ENCODE results near the gene TRDMT1.
A peak's percentile ranks its signal among the peaks of the same experiment; 100 is the strongest.

Gene TRDMT1

DNA sequence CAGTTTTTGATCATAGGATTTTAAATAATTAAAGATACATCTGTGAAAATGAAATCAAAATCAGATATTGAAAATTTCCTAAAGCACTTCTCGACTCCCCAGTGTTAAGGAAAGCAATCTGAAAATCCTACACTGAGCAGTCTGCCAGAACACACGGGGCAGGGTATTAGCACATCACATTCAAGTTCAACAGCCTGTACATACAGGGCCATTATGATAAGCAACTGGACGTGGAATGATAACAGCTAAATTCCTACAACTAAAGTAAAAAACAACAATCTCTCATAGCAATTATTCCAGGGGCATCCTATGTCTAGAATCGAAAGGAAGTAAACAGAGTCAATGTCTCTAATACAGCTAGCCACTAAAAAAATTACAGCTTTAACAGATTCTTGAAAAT is 31.7 kb downstream of the TRDMT1 start:
- no peak for DNase-seq

DNA sequence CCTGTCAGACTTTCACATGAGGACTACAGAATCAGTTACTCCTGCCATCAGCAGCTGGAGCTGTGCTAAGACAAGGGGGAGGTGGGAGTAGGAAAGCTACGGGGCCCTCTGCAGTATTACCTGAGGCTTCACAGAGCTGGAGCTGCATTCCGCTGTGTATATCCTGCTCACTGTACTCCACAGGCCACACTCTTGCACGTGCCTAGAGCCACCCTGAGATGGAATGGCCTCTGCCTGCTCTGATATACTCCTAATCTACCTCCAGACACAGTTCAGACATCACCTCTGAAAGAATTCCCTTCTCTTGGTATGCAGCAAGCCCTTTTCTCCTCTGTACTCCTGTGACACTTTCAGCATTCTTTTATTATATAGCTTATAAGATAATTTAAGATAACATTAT is 34.8 kb downstream of the TRDMT1 start:
- no peak for DNase-seq

DNA sequence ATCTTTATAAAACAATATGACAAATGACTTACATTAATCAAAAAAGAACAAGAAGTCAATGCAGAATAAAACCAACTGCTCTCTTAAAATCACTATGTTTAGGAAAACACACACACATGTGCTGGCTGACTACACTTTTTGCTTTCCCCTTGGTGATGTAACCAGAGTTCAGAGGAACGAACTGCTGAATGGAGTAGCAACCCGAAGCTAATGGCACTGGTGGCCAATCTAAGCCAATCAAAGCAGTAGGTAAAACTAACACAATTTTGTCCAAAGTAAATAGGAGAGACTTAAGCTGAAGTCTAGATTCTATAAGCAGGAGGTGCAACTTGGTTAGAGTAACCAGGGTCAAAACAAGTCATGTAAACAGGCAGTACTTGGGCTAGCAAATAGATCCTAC is 38.6 kb downstream of the TRDMT1 start:
- DNase-seq: no peak

DNA sequence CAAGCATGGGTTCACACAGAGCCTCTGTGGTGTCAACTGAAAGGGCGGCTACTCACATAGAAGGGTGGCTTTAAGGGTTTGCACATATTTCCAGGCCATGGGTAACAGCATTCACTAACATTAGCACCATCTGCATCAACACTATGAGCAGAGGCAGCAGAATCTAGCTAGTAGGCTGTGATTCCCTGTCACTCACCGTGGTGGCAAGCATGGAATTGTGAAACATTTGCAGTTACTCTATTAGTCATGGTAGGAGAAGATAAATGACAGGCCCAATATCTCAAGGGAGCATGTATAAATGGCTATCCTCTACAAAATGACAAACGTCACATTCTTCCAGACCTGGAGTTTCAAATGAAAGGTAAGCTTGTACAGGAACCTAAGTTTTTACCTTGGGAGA is 39.7 kb downstream of the TRDMT1 start:
- no peak for DNase-seq

DNA sequence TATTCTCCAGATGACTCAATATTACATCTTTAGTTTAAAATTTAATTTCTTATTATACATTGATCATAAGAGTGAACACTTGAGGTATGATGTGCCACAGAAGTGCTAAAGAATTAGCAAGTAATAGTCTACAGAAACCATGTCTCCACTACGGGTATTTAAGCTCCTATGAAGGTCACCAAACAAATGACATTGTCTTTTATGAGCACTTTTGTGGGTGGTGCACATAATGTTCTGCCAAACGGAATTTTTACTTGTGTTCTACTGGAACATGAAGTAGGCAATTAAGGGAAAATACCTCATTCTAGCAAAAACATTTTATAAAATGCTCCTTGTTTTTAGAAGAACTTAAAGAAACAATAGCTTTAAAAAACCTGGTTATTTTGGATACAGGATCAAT is 44.4 kb downstream of the TRDMT1 start:
- DNase-seq: no peak

DNA sequence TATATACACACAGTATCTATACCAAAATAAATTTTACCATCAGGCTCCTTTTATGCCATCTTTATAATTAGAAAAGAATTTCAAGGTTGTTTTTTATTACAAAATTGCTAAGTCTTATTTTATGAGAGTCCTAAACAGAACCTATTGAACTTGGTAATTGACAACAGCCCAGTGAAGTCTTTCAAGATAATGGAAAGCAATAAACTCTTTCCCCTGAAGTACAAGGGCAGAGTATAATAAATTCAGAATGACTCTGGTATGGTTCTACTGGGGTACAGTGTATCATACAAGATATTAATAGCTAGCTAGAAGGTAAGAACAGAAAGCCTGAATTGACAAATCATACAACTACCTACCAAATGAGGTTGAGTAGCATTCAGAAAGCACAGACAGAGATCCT is 45.6 kb downstream of the TRDMT1 start:
- no peak for DNase-seq

DNA sequence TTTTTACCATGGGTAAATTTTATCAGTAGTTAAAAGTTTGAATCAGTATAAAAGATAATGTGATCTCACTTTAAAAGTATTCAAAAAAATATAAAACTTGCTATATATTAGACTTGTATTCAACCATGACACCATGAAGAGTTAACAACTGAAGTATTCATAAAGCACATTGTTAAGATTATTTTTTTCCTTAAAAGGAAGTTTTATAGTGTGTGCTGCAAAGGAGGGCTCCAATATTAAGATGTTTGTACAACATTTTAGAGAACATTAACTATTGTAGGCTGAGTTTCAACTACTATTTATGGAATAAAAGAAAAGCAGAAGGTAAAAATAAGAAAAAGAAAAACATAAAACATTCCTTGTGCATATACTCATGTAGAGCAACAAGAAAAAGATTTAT is 47.4 kb downstream of the TRDMT1 start:
- no peak for DNase-seq

DNA sequence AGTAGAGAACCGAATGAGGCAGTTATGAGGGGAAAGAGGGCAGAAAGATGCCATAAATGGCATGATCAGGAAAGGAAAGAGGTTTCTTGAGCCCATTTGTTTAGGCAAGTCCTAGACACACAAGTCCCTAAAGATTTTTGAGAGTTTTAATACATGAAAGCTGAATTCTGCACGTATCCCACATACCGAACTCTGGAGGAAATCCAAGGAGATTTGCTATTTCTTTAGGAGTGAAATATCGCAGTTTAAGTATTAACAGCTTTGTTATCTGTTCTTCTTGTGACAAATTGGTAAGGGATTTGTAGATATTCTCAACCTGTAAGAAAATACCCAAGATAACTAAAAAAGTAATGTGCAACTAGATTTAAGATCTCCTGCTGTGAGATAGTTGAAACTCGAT is 48.2 kb downstream of the TRDMT1 start:
- no peak for DNase-seq

DNA sequence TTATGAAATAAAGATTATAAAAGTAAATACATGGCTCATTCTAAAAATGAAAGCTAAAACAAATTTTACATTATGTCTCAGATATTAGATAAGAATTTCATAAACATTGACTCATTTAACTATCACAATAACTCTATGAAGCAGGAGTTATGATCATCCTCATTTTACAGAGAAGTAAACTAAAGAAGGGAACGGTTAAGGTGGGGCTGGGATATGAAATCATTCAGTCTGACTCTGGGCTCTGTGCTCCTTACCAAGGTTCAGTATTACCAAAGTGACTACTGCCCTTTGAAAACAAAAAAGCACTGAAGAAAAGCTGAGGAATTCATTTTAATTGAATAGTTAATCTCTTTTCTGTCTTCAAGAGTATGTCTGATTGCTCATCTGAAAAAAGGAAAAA is 49.8 kb downstream of the TRDMT1 start:
- no peak for DNase-seq

DNA sequence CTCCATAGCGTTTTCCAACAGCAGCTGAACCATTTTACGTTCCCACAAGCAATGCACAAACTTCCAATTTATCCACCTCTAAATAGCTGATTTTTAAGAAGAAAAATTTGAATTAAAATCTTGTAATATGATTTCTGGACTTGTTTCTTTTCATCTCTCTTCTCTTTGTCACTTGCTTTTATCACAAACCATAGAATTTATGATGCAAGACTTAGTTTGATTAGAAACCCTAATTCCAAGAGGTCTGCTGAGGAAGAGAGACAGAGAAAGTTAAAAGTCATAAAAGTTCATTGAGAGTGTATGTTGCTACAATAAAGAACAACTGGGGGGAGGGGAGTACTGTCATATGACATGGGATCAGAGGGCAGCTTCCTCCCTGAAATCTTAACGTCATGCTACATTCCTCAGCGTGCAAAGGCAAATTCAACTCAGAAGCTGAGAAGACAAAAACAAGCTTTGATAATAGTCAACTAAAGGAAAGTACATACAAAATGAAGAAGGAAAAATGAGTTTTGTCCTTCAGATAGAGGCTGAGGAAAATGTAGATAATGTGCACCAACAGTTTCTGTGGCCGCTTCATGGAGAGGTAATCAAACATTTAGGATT is 53.5 kb downstream of the TRDMT1 start:
- no peak for DNase-seq

DNA sequence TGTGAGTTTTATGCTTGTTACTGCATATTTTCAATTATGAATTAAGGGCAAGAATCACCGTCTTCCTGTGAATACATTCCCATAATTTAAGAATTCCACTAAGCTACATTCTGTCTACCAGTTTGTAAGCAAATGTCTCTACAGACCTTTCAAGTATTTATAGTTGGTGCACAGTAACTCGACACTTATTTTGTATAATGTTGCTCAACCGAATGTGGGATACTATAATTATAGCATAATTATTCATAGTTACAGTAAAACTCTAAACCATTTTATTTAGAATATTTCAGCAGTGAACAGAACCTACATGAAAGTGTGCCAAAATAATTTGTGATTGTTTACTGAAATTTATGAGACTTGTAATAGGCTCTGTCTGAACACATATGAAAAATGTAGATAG is 54.6 kb downstream of the TRDMT1 start:
- DNase-seq: no peak

DNA sequence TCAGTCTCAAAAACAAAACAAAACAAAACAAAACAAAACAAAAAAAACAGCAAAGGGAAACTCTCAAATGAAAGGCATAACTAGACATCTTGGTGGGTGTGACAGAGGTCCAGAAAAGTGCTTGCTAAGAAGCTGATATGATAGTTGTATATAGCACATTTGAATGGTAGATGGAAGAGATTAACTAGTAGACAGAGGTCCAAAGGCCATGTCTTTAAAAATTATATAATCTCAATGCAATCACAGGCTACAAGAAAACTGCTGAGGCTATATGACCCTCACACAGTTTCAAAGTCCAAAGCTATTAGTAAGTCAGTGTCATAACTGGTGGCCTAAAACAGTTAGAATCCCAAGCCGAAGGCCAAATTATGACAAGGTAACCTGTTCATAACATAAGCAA is 56.2 kb downstream of the TRDMT1 start:
- DNase-seq: no peak

DNA sequence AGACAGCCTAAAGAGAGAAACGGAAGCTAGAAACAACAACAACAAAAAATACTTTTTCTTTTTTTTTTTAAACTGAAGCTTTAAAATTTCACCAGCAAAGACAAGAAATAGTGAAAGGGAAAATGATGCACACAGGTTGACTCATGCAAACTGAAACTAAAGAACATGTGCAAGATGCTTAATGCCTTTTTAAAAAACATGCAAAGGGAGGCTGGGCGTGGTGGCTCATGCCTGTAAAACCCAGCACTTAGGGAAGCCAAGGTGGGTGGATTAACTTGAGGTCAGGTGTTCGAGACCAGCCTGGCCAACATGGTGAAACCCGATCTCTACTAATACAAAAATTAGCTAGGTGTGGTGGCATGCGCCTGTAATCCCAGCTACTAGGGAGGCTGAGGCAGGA is 56.7 kb downstream of the TRDMT1 start:
- peak; percentile 74 for DNase-seq

DNA sequence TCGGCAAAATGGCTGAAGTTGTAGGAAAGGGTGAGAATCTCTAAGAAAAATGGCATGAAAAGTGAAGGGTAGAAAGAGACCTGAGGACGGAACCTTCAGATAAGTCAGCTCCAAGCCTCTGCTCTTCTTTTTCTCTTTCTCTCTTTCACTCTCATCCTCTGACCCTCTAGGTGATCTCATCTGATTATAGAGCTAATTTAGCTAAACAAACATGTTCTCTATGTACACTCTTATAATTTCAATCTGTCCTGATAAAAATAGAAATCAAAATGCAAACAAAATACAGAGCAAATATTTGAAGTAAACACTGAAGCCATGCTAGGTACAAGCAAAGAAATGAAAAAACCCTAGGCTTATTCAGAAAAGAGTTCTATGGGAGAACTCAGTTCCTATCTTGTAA is 57.4 kb downstream of the TRDMT1 start:
- no peak for DNase-seq

DNA sequence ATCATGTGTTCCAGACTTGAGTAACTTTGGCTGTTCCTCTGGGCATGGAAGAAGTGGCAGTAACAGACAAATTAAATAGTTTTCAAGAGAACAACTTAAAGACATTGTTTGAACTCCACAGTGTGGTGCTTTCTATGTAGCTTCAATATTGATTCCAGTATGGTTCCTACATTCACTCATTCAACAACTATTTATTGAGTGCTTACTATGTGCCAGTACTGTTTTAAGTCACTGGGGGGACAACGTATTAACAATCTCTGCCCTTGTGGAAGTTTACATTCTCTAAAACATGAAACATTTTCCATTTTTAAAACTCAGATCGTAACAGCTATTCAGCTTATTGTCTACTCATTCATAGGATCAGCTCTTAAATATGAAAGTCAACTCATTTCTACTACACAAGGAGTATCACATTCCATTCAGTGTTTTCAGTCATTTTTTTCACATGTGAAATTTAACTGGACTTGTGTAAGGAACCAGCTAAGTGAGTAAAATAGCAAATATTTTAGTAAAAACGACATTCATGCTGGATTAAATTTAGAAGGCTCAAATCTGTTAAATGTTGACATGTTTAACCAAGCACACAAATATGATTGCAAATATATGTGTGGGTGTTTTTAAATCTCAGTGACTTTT is 58.3 kb downstream of the TRDMT1 start:
- DNase-seq: peak; percentile 7

DNA sequence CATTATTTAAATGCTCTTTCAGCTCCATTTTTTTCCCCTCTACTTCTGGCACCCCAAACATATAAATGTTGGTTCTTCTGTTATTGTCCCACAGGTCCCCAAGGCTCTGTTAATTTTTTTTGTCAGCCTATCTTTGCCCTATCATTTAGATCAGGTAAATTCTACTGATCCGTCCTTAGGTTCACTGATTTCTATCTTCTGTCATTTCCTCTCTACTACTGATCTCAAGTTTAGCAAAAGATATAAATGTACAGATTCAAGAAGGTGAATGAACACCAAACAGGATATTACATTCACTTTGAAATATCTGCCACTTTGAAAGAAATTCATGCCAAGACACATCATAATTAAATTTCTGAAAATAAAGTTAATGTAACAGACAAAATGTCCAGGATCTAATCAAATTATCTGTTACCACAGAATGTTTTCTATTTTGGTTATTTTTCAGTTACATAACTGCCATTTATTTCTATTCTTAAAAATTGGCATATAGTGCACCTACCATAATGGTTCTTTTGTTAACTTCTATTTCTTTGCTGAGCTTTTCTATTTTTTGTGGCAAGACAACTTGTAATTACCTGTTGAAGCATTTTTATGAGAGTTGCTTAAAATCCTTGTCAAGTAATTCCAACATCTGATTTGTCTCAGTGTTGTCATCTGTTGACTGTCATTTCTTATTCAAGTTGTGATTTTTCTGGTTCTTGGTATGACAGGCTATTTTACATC is 59.8 kb downstream of the TRDMT1 start:
- DNase-seq: no peak

DNA sequence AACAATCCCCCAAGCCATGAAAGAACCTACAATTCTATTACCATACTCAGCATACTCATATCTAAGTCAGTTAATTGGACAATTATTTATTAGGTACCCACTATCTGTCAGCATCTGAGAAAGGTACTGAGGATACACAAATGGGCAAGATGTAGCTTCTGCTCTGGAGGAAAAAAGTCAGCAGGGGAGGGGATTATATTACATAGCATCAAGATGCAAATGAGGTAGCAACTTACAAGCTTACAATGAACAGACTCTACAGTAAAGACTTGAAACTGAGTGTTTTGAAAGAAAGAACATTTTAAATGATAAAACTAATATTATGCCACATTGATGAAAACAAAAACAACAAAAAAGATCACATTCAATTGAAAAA is 61.1 kb downstream of the TRDMT1 start:
- no peak for DNase-seq

DNA sequence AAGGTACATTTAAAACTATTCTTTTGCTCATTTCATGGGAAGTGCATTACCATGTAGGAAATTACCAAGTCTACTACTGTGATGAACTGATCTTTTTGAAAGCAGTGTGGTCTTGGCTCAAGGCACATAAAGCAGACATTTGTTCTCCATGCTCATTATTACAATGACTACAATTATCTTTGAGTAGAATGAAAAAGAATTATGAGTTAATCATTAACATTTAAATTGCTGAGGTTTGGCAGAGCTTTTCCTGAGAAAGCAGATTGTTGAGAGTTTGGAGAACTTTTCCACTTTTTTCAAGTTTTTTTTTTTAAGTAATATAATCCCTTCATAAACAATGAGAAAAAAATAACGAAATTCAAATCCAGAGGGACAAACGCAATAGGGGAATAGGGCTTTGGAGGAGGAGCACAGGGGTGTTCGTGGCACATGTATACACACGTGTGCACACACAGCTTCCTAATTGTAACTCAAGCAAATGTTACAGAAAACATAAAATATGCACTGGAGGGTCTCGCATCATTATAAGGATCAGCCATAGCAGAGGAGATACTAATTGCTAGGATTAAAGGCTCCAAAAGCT is 62.9 kb downstream of the TRDMT1 start:
- no peak for DNase-seq

DNA sequence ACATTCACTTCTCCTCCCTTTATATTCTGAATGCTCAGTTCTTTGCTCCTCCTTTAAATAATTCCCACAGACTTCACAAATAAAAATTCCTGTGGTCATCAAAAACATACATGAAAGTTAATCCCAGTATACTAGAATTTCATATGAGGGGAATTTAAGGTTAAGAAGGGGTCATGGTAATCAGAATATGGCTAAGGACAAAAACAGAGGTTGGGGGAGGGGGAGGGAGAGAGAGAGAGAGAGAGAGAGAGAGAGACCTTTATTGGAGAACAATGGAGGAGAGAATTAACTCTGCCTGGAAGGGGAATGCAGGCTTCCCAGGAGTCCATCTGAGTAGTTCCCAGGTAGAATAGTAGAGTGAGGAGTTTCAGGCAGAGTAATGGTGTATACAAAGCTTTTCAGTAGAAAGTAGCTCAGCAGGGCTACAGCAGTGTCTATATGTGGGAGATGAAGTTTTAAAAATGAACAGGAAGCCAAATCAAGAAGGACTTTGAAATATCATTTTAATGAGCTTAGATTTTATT is 66.7 kb downstream of the TRDMT1 start:
- no peak for DNase-seq

DNA sequence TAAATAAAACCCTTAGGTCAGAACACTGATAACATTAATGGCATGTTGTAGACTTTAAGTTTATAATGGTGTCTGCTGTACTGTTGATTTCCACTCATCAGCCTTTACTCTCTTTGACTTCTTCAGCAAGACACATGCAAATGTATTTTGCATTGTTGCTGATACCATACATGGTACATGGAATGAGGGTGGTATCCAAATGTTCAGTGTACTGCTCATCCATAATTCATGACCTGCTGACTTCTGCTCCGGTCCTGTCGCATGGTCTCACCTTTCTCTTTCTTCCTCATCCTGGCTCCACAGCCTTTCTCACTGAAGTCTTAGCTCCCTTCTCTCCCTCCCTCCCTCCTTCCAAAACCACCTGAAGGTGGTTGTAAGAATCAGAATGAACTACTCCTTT is 67.2 kb downstream of the TRDMT1 start:
- no peak for DNase-seq

DNA sequence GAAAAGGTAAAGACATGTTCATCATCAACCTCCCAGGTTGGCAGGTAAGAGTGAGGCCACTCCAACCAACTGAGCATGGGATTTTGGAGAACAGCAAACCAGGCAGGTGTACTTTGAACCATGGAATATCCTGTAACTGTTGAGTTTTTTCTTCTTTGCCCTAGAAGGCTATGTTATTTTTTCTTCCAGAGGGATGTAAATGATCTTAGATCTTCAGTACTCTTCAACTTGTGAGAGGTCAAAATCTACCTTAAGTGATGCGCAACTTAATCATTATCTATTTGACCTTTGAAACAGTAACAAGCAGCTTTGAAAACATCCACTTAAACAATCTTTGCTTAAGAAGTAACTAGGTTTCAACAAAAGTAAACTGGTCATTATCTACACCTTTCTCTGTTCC is 71.7 kb downstream of the TRDMT1 start, which contains the start of gene CUBN:
CUBN (minus strand) TSS at position 71 of the 400 bp plus-strand sequence; CDS start at position 25, 46 bp downstream.
- DNase-seq: no peak

DNA sequence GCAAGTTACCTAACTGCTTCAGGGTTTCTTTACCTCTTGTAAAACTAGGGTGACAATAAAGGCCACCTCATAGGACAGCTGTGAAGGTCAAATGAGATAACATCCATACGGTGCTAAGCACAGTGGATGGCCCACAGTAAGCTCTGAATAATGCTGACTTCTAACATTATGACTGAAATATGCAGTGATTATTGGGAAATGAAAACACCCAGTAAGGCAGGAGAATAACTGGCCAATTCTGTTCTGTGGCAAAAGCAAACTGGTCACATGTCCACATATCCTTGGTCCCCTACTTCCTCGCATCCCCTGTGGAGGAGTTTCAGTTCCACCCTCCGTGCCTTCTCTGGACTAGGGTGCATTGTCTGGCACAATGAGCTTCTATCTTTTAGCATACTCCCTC is 73.2 kb downstream of the TRDMT1 start:
- no peak for DNase-seq

DNA sequence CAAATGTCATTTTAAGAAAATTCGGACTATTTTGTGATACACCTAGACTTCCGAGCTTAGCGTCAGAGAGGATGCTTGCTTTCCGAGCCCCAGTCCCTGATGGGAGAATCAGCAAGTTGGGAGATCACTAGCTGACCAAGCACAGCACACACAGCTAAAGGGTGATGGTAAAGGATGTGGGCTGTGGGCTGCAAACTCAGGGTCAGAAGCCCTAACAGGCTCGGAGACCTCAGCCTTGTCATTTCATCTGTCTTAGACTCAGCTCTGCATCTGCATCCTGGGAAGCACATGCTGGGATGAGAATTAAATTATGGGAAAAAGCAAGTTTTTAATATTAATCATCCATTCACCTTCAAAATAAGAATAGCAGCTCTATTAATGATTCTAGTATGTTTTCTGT is 75.1 kb downstream of the TRDMT1 start:
- no peak for DNase-seq
